ENCODE measurements around the gene NOS1AP. TPM values are rescaled to one million over a fixed set of nuclear protein-coding genes. Genes with fewer than 3 reads are reported as not detected.

The NOS1AP gene
- total RNA-seq, 1 donor = 0.43 TPM

DNA sequence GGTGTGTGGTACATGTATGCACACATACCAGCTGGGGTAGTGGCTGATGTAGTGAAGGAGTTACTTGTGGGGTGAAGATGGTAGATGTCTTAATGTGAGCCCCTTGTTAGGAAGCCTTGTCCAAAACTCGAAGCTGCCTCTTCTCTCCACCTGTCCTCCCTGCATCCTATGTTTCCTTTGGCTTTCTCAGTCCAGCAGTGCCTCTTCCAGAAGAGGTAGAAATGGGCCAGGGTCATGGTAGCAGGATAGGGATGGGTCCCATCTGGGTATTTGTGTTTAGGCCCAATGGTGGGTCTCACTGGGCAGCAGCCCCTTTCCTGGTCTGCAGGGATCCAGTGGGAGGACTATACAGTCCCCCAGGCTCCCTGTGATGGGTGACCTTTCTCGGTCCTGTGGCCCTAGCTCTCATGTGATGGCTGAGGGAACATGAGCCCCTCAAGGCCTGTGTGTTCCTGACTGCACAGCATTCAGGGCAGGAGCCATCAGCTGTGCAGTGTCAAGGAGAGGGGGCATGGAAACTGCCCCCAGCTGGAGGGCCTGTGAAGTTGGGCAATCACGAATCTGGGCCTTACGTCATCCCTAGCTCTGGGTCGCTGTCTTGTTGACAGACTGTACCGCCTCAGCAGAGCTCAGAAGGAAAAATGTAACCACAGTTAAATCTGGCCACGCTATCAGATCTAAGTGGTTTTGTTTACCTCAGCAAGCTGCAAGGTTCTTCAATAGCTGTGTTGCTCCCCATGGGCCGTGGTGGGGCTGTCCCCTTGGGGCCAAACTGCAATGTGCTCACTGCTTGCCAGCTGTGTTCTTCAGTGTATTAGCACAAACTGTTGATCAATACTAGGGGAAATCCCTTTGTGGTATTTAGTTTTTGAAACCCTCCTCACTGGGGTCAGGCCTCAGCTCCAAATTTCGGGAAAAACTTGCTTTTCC is 82.7 kb downstream of the NOS1AP start:
- peak; percentile 99 for DNase-seq (ENCODE audit: low read depth)
- H3K4me3 ChIP-seq (ENCODE audit: low read depth, low read length) = no peak overlapping the region
- TF ChIP-seq CTCF (IDR thresholded peaks at IDR 0.05; ENCODE audit: insufficient read depth, low read depth, low read length) = no peak

- no peak for DNase-seq (ENCODE audit: low read depth)
- no peak overlapping the region for H3K4me3 ChIP-seq (ENCODE audit: low read depth, low read length)
- no peak for TF ChIP-seq CTCF (IDR thresholded peaks at IDR 0.05; ENCODE audit: insufficient read depth, low read depth, low read length)
Measured at GRCh38 chr1:162153374-162153773, 83.9 kb downstream of the NOS1AP start.

DNA sequence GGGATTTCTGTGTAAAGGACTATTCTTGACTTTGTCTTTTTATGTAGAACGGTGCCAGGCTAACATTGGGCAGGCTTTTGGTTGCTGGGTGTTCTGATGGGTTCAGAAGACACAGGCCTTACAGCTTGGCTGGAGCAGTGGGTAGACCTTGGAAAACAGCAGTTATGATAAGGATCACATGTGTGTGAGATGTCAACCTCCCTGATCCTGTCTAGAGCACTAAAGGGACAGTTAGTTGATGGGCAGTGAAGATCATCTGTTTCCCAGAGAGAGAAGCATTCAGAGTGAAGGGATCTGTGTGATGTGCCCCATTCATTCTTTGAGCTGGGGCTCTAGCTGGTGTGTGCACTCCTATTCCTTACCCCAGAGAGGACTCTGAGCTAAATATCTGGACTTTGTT is 88.0 kb downstream of the NOS1AP start:
- no peak overlapping the region for H3K4me3 ChIP-seq (ENCODE audit: low read depth, low read length)
- DNase-seq (ENCODE audit: low read depth) = no peak
- TF ChIP-seq CTCF (IDR thresholded peaks at IDR 0.05; ENCODE audit: insufficient read depth, low read depth, low read length) = no peak

- no peak overlapping the region for H3K4me3 ChIP-seq (ENCODE audit: low read depth, low read length)
- DNase-seq (ENCODE audit: low read depth) = no peak
- TF ChIP-seq CTCF (IDR thresholded peaks at IDR 0.05; ENCODE audit: insufficient read depth, low read depth, low read length) = no peak
Measured at GRCh38 chr1:162158624-162159271, 89.3 kb downstream of the NOS1AP start.

DNA sequence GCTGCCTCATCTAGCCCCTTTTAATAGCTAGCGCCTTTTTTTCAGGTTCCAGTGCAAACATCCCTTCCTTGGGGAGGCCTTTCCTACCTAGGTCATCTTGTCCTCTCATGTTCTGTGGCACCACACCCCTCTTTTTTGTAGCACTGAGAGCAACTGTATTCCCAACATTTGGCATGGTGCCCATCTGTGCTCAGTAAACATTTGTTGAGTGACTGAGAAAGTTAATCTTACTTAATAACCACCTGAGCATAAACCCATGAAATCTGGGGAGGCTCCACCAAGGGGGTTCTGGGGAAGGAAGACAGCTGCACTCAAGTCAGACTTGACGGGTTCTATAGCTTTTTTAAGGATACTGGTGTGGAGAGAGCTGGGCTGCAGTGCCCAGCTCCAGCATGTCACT is 90.0 kb downstream of the NOS1AP start:
- no peak for DNase-seq (ENCODE audit: low read depth)
- TF ChIP-seq CTCF (IDR thresholded peaks at IDR 0.05; ENCODE audit: insufficient read depth, low read depth, low read length) = no peak
- no peak overlapping the region for H3K4me3 ChIP-seq (ENCODE audit: low read depth, low read length)

GRCh38 chr1:162161916-162162550 is 92.5 kb downstream of the NOS1AP start:
- DNase-seq (ENCODE audit: low read depth) = no peak
- H3K4me3 ChIP-seq (ENCODE audit: low read depth, low read length) = no peak overlapping the region
- no peak for TF ChIP-seq CTCF (IDR thresholded peaks at IDR 0.05; ENCODE audit: insufficient read depth, low read depth, low read length)
